HCT116 (cell line): Measurements from ENCODE around the gene FALEC.

Experiments used
- CEBPB ChIP-seq: IDR thresholded peaks from 2 replicates; pipeline ENCODE4 v1.6.1; 2012; ENCODE audit warnings: low read depth
- EGR1 ChIP-seq: IDR thresholded peaks from 2 replicates; pipeline ENCODE4 v1.6.1; 2012; ENCODE audit warnings: low read depth
- EZH2phosphoT487 ChIP-seq: fragments of 200-600 bp; IDR thresholded peaks from 2 replicates; pipeline ENCODE4 v1.6.1; 2018; ENCODE audit warnings: antibody characterized with exemption, borderline replicate concordance
- JUND ChIP-seq: IDR thresholded peaks from 2 replicates; pipeline ENCODE4 v1.6.1; 2012
- POLR2A ChIP-seq: IDR thresholded peaks from 2 replicates; pipeline ENCODE4 v1.7.0; 2011; ENCODE audit warnings: borderline replicate concordance; ENCODE audit not compliant: insufficient read depth, insufficient read length; ENCODE audit errors: extremely low read depth
- POLR2AphosphoS5 ChIP-seq: IDR thresholded peaks from 2 replicates; pipeline ENCODE4 v1.6.1; 2011; ENCODE audit warnings: mild to moderate bottlenecking, low read depth, low read length, moderate library complexity
- SIN3A ChIP-seq: IDR thresholded peaks from 2 replicates; pipeline ENCODE4 v1.6.1; 2012; ENCODE audit warnings: low read depth
- ZFX ChIP-seq: fragments of 450-650 bp; IDR thresholded peaks from 2 replicates; pipeline ENCODE4 v1.6.1; 2017
- ZNF274 ChIP-seq: fragments of 200-500 bp; sonication (Bioruptor generic); IDR thresholded peaks from 2 replicates; pipeline ENCODE4 v1.6.1; 2014; ENCODE audit warnings: mild to moderate bottlenecking, low read depth, low read length, inconsistent platforms
- TF ChIP-seq, protein P1 (sequence below), 3 experiments: fragments of 200-600 bp in 1 of 3; sonication (generic) in 1 of 3; IDR thresholded peaks in 2 of 3; conservative IDR thresholded peaks in 1 of 3; 2 replicates each; pipeline ENCODE4 v1.5.1; 2012 to 2017; ENCODE audit warnings: low read depth in 2 of 3, low read length in 2 of 3, antibody characterized with exemption in 1 of 3, borderline replicate concordance in 1 of 3, control low read depth in 1 of 3, mild to moderate bottlenecking in 1 of 3, mixed read lengths in 1 of 3, mixed run types in 1 of 3, moderate library complexity in 1 of 3; ENCODE audit not compliant: insufficient read depth in 1 of 3
- TF ChIP-seq, protein P2 (sequence below): IDR thresholded peaks from 2 replicates; pipeline ENCODE4 v1.6.1; 2012; ENCODE audit warnings: low read depth
- TF ChIP-seq, protein P3 (sequence below): IDR thresholded peaks from 2 replicates; pipeline ENCODE4 v1.6.1; 2012
- TF ChIP-seq, protein P4 (sequence below): IDR thresholded peaks from 2 replicates; pipeline ENCODE4 v1.6.1; 2012

DNA sequence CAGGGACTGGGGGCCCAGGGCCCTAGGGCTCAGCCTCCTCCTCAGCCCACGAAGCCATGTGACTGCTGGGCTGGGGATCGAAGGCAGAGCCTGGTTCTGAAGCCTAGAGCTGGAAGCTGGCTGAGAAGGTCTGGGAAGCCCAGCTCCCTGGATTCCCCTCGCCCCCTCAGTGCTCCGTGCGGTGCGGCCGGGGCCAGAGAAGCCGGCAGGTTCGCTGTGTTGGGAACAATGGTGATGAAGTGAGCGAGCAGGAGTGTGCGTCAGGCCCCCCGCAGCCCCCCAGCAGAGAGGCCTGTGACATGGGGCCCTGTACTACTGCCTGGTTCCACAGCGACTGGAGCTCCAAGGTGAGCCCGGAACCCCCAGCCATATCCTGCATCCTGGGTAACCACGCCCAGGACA, 42.8 kb downstream of the FALEC start:
- TF ChIP-seq, protein P1, sequence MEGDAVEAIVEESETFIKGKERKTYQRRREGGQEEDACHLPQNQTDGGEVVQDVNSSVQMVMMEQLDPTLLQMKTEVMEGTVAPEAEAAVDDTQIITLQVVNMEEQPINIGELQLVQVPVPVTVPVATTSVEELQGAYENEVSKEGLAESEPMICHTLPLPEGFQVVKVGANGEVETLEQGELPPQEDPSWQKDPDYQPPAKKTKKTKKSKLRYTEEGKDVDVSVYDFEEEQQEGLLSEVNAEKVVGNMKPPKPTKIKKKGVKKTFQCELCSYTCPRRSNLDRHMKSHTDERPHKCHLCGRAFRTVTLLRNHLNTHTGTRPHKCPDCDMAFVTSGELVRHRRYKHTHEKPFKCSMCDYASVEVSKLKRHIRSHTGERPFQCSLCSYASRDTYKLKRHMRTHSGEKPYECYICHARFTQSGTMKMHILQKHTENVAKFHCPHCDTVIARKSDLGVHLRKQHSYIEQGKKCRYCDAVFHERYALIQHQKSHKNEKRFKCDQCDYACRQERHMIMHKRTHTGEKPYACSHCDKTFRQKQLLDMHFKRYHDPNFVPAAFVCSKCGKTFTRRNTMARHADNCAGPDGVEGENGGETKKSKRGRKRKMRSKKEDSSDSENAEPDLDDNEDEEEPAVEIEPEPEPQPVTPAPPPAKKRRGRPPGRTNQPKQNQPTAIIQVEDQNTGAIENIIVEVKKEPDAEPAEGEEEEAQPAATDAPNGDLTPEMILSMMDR (IDR thresholded peaks at IDR 0.05 in 2 of 3, conservative IDR thresholded peaks at IDR 0.05 in 1 of 3; ENCODE audit: borderline replicate concordance in 1 of 3, insufficient read depth in 1 of 3, low read depth in 2 of 3, low read length in 2 of 3) = no peak
- TF ChIP-seq CEBPB (no peak), POLR2A (no peak), POLR2AphosphoS5 (no peak), EGR1 (no peak), JUND (no peak), SIN3A (no peak), EZH2phosphoT487 (no peak), ZFX (no peak), ZNF274 (no peak)
- TF ChIP-seq, protein P2, sequence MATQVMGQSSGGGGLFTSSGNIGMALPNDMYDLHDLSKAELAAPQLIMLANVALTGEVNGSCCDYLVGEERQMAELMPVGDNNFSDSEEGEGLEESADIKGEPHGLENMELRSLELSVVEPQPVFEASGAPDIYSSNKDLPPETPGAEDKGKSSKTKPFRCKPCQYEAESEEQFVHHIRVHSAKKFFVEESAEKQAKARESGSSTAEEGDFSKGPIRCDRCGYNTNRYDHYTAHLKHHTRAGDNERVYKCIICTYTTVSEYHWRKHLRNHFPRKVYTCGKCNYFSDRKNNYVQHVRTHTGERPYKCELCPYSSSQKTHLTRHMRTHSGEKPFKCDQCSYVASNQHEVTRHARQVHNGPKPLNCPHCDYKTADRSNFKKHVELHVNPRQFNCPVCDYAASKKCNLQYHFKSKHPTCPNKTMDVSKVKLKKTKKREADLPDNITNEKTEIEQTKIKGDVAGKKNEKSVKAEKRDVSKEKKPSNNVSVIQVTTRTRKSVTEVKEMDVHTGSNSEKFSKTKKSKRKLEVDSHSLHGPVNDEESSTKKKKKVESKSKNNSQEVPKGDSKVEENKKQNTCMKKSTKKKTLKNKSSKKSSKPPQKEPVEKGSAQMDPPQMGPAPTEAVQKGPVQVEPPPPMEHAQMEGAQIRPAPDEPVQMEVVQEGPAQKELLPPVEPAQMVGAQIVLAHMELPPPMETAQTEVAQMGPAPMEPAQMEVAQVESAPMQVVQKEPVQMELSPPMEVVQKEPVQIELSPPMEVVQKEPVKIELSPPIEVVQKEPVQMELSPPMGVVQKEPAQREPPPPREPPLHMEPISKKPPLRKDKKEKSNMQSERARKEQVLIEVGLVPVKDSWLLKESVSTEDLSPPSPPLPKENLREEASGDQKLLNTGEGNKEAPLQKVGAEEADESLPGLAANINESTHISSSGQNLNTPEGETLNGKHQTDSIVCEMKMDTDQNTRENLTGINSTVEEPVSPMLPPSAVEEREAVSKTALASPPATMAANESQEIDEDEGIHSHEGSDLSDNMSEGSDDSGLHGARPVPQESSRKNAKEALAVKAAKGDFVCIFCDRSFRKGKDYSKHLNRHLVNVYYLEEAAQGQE = no peak
- TF ChIP-seq, protein P3, sequence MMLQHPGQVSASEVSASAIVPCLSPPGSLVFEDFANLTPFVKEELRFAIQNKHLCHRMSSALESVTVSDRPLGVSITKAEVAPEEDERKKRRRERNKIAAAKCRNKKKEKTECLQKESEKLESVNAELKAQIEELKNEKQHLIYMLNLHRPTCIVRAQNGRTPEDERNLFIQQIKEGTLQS = no peak
- TF ChIP-seq, protein P4, sequence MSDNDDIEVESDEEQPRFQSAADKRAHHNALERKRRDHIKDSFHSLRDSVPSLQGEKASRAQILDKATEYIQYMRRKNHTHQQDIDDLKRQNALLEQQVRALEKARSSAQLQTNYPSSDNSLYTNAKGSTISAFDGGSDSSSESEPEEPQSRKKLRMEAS = no peak
